RPMI8226 (cell line): ENCODE data around the gene ZNF320.
A peak's percentile ranks its signal among the peaks of the same experiment; 100 is the strongest.
"Not testable (repeated sequence)": the region's sequence is repeated elsewhere in the genome, so short reads cannot be mapped to it uniquely, and the experiment has no call there.

ENCODE experiments used
- DNase-seq: peaks from one replicate; pipeline ENCODE4 v3.0.0-alpha.2; 2015

ZNF320 gene

GRCh38 chr19:52897138-52897935 lies at the start of gene ZNF320:
Gene ZNF320 (minus strand): TSS chr19:52897635. CDS start chr19:52890255, 7,380 bp downstream.
- peak; percentile 96 for DNase-seq

GRCh38 chr19:52946322-52947310 lies 49.2 kb upstream of the ZNF320 start:
- no peak for DNase-seq

- DNase-seq: no peak
These were observed 48.4 kb upstream of the ZNF320 start for GRCh38 chr19:52945652-52946321.

- not testable (repeated sequence) for DNase-seq
These were observed 47.5 kb upstream of the ZNF320 start for GRCh38 chr19:52944703-52945493.

- DNase-seq: no peak
These were observed 46.6 kb upstream of the ZNF320 start for GRCh38 chr19:52943884-52944643.

- no peak for DNase-seq
These were observed 45.9 kb upstream of the ZNF320 start for GRCh38 chr19:52943134-52943883.

- DNase-seq: peak; percentile 89
These were observed 45.1 kb upstream of the ZNF320 start for GRCh38 chr19:52942386-52943133.

- peak; percentile 41 for DNase-seq
These were observed 44.5 kb upstream of the ZNF320 start for GRCh38 chr19:52941941-52942385.

GRCh38 chr19:52941523-52941922 lies 44.1 kb upstream of the ZNF320 start:
- not testable (repeated sequence) for DNase-seq

- DNase-seq: not testable (repeated sequence)
These were observed 43.5 kb upstream of the ZNF320 start for GRCh38 chr19:52940905-52941304.

GRCh38 chr19:52938761-52939160 lies 41.3 kb upstream of the ZNF320 start:
- DNase-seq: no peak

GRCh38 chr19:52936954-52937325 lies 39.5 kb upstream of the ZNF320 start:
- DNase-seq: no peak

GRCh38 chr19:52936151-52936953 lies 38.9 kb upstream of the ZNF320 start:
- no peak for DNase-seq

GRCh38 chr19:52935434-52935833 lies 38.0 kb upstream of the ZNF320 start:
- DNase-seq: no peak

- not testable (repeated sequence) for DNase-seq
These were observed 27.2 kb upstream of the ZNF320 start for GRCh38 chr19:52924641-52925040.

- DNase-seq: no peak
These were observed 26.6 kb upstream of the ZNF320 start for GRCh38 chr19:52923778-52924593.

- DNase-seq: peak; percentile 72
These were observed 25.7 kb upstream of the ZNF320 start, which contains the start of gene ZNF888 for GRCh38 chr19:52922841-52923777. Gene ZNF888 (minus strand): TSS chr19:52923428. CDS start chr19:52917873, 5,555 bp downstream.
